GM12874 (cell line): ENCODE data around the gene ANKRD44.

ENCODE experiments used
- TF ChIP-seq, protein P1 (sequence below): IDR thresholded peaks from 2 replicates; pipeline ENCODE4 v1.5.1; 2011; ENCODE audit warnings: low read depth, mild to moderate bottlenecking, control low read depth, low read length, moderate library complexity; ENCODE audit not compliant: insufficient read depth

The ANKRD44 gene

DNA sequence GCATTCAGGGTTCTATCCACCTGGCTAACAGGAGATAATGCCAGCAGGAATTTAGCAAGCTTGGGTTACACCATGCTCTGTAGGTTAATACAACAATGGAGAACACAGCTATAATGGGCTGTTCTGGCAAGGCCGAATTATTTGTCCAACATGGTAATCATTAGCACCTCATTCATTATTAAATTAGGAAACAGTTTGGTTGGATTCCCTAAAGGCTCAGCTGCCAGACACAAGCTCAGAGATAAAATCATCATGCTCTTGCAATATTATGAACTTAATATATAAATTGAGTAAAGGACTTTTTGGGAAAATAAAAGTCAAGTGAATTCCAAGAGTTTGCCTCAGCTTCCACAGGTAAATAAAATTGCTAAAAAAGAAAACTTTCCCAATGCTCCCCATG lies 166.4 kb downstream of the ANKRD44 start:
- TF ChIP-seq, protein P1, sequence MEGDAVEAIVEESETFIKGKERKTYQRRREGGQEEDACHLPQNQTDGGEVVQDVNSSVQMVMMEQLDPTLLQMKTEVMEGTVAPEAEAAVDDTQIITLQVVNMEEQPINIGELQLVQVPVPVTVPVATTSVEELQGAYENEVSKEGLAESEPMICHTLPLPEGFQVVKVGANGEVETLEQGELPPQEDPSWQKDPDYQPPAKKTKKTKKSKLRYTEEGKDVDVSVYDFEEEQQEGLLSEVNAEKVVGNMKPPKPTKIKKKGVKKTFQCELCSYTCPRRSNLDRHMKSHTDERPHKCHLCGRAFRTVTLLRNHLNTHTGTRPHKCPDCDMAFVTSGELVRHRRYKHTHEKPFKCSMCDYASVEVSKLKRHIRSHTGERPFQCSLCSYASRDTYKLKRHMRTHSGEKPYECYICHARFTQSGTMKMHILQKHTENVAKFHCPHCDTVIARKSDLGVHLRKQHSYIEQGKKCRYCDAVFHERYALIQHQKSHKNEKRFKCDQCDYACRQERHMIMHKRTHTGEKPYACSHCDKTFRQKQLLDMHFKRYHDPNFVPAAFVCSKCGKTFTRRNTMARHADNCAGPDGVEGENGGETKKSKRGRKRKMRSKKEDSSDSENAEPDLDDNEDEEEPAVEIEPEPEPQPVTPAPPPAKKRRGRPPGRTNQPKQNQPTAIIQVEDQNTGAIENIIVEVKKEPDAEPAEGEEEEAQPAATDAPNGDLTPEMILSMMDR: no peak

DNA sequence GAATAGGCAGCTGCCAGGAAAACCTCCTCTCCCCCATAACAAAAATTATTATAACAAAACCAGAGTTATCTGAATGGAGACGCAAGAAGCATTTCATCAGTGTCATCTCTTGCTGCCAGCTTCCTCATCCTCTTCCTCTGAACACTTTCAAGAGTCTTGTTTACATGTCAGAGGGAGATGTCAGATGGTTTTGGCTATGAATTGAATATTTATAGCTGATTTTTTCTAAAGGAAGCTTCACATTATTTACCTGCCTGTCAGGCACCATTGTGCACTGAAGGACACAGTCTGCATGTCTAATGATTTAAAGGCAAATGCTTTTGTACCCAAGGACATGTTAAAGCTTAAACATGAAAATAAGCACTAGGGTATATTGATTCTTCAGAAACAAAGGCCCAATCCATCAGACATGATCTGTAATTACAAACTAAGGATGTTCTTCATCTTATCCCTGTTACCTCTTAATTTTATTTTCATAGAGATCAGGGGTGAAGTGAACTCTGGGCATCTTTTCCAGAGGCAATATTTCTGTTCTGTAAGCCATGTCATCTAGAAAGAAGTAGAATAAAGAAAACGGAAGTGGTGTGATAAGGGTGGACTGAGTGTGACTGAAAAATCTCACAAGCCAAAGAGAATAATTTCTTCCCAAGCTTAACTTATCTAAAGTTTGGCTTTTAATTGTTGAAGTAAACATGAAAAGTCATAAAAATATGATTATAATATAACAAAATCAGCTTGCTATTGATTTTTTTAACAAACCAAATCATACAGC lies 168.7 kb downstream of the ANKRD44 start:
- TF ChIP-seq, protein P1: no peak

DNA sequence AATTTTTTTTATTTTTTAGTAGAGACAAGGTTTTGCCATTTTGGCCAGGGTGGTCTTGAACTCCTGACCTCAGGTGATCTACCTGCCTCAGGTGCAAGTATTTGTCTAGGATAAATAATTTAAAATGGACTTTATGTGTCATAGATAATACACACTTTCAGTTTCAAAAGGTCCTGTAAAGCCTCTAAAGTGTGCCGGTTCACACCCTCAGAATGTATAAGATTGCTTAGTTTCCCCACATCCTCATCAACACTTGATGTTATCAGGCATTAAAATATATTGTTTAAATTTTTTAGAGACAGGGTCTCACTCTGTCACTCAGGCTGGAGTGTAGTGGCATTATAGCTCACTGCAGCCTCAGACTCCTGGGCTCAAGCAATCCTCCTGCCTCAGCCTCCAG lies 170.5 kb downstream of the ANKRD44 start:
- TF ChIP-seq, protein P1: no peak

DNA sequence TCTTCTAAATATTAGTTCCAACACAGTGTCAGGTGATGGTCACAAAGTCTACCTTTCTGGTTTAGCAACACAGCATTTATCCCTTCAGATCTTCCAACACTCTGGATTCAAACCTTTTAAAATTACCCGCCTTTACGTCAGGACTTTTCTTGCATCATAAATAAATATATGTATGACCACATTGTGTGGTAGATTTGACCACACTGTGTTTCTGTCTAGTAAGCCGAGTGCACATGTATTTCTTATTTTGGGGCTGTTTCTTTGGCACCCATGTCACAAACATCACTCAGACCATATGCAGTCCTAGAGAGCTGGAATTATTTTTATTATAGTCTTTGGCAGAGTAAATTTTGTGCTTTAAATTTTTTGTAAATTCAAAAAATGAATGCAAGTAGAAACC lies 172.1 kb downstream of the ANKRD44 start:
- TF ChIP-seq, protein P1: no peak

DNA sequence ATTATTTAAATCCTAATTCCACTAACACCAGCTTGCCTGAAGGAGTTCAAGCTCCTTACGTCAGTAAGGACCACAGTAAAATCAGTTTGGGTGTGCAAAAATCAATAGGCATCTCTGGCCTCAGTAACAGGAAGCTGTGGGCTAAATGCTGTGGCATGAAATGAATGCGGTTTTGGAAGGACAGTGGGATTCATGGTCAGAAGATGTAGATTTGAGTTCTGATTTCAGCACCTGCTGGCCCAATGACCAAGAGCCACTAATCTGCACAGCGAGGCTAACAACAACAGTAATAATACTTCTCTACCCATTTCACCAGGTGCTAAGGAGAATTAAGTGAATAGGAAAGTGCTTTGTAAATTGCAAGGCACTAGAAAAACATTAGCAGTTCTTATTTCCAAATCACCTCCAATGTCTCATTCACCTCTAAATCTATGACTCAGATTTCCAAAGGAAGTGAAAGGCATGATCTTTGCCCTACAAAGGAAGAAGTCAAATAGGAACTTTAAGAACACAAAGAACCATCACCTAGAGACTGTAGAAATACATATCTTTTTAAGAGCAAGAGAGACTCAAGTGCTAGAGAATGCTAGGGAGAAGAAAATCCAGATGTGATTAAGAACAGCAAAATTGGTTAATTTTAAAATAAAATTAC lies 172.6 kb downstream of the ANKRD44 start:
- TF ChIP-seq, protein P1: no peak

DNA sequence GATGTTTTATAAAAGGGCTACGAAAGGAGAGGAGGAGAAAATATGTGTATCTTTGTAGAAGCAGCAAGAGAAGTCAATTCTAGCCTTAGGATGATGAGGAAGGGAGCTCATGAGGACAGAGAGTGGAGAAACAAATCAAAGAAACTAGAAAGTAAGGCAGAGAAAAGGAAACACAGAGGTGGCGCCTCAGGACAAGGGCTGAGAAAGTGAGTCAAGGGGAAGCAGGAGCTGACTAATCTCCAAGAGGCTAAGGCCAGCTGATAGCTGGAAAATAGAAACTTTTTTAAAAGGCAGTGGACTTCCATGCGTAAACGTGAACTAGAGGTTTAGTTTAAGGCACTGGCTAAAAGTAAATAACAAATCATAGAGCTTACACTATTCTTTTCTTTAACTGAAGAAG lies 173.3 kb downstream of the ANKRD44 start:
- TF ChIP-seq, protein P1: no peak

DNA sequence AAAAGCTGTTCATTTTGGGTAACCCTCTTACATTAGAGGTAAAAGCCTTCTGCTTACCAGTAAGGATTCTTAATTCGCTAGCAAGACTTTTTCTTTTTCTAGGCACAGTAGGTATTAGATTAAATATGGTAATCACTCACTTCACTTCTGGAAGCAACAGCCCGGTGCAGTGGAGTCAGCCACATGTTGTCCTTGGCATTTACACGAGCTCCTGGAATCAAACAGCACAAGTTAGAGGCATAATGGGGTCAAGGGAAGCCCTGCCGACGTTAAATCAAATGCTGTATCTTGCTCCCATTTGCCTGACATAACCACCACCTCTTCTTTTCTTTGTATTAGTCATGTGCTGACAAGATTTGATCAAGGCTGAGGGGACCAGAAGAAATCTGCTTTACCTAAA lies 174.1 kb downstream of the ANKRD44 start:
- TF ChIP-seq, protein P1: no peak
